T-helper 1 cell treated with Interleukin-12 subunit alpha and Interleukin-12 subunit beta and Interleukin-4 antibody, amounts not matched to agents 30 μg/mL and 1 μg/mL, for 36 hours (primary cell): ENCODE measurements around the gene ACTL7B.
"Not testable (repeated sequence)": the region's sequence is repeated elsewhere in the genome, so short reads cannot be mapped to it uniquely, and the experiment has no call there.

ENCODE experiments used
- H3K27ac Mint-ChIP-seq: one replicate; pipeline ENCODE4 v1.8.0; 2021; ENCODE audit warnings: mild to moderate bottlenecking, mixed read lengths
- H3K27me3 Mint-ChIP-seq: one replicate; pipeline ENCODE4 v1.8.0; 2021; ENCODE audit warnings: low read depth, mixed read lengths
- H3K36me3 Mint-ChIP-seq: one replicate; pipeline ENCODE4 v1.8.0; 2021; ENCODE audit warnings: low read depth, mixed read lengths
- H3K4me1 Mint-ChIP-seq: one replicate; pipeline ENCODE4 v1.8.0; 2021; ENCODE audit warnings: low read depth, mixed read lengths
- H3K4me3 Mint-ChIP-seq: one replicate; pipeline ENCODE4 v1.8.0; 2021; ENCODE audit warnings: mild to moderate bottlenecking, moderate library complexity, mixed read lengths
- H3K9me3 Mint-ChIP-seq: one replicate; pipeline ENCODE4 v1.8.0; 2021; ENCODE audit warnings: mixed read lengths

The ACTL7B gene

GRCh38 chr9:108842610-108843295 is 13.0 kb downstream of the ACTL7B start:
- peak overlapping the region; percentile 72 for H3K4me3 Mint-ChIP-seq
- no peaks in the 10 kb centered on the region for H3K9me3 Mint-ChIP-seq
- no peaks in the 10 kb centered on the region for H3K36me3 Mint-ChIP-seq
- H3K27ac Mint-ChIP-seq, result peak overlapping the region; percentile 41
- H3K27me3 Mint-ChIP-seq, result no peaks in the 10 kb centered on the region
- peaks cover 7% of the 10 kb centered on the region for H3K4me1 Mint-ChIP-seq

GRCh38 chr9:108839561-108839960 is 16.2 kb downstream of the ACTL7B start:
- not testable (repeated sequence) for H3K27ac Mint-ChIP-seq, H3K36me3 Mint-ChIP-seq, H3K27me3 Mint-ChIP-seq, H3K9me3 Mint-ChIP-seq, H3K4me3 Mint-ChIP-seq
- H3K4me1 Mint-ChIP-seq, result peaks cover 10% of the 10 kb centered on the region

- H3K4me1 Mint-ChIP-seq, result peaks cover 9% of the 10 kb centered on the region
- no peak overlapping the region for H3K27ac Mint-ChIP-seq
- no peaks in the 10 kb centered on the region for H3K36me3 Mint-ChIP-seq
- no peak overlapping the region for H3K4me3 Mint-ChIP-seq
- no peaks in the 10 kb centered on the region for H3K27me3 Mint-ChIP-seq
- no peaks in the 10 kb centered on the region for H3K9me3 Mint-ChIP-seq
Observed at GRCh38 chr9:108838017-108838416, 17.8 kb downstream of the ACTL7B start.

- Mint-ChIP-seq H3K4me1 (peaks cover 6% of the 10 kb centered on the region), H3K4me3 (no peak overlapping the region), H3K27me3 (no peaks in the 10 kb centered on the region), H3K27ac (no peak overlapping the region), H3K9me3 (no peaks in the 10 kb centered on the region), H3K36me3 (no peaks in the 10 kb centered on the region)
Observed at GRCh38 chr9:108837530-108837929, 18.3 kb downstream of the ACTL7B start.

GRCh38 chr9:108836781-108837180 is 19.0 kb downstream of the ACTL7B start:
- Mint-ChIP-seq H3K27ac (no peak overlapping the region), H3K36me3 (no peaks in the 10 kb centered on the region), H3K9me3 (no peaks in the 10 kb centered on the region), H3K4me1 (peaks cover 3% of the 10 kb centered on the region), H3K27me3 (no peaks in the 10 kb centered on the region), H3K4me3 (no peak overlapping the region)

- no peaks in the 10 kb centered on the region for H3K27me3 Mint-ChIP-seq
- H3K27ac Mint-ChIP-seq, result no peak overlapping the region
- peaks cover 3% of the 10 kb centered on the region for H3K4me1 Mint-ChIP-seq
- H3K4me3 Mint-ChIP-seq, result no peak overlapping the region
- no peaks in the 10 kb centered on the region for H3K9me3 Mint-ChIP-seq
- H3K36me3 Mint-ChIP-seq, result no peaks in the 10 kb centered on the region
Observed at GRCh38 chr9:108836319-108836718, 19.5 kb downstream of the ACTL7B start.

- peaks cover 3% of the 10 kb centered on the region for H3K4me1 Mint-ChIP-seq
- no peaks in the 10 kb centered on the region for H3K27me3 Mint-ChIP-seq
- H3K4me3 Mint-ChIP-seq, result no peak overlapping the region
- no peaks in the 10 kb centered on the region for H3K36me3 Mint-ChIP-seq
- H3K27ac Mint-ChIP-seq, result no peak overlapping the region
- no peaks in the 10 kb centered on the region for H3K9me3 Mint-ChIP-seq
Observed at GRCh38 chr9:108835831-108836230, 20.0 kb downstream of the ACTL7B start.

- peaks cover 8% of the 10 kb centered on the region for H3K4me1 Mint-ChIP-seq
- H3K27ac Mint-ChIP-seq, result no peak overlapping the region
Observed at GRCh38 chr9:108834959-108835665, 20.7 kb downstream of the ACTL7B start.

GRCh38 chr9:108832179-108832500 is 23.6 kb downstream of the ACTL7B start:
- H3K36me3 Mint-ChIP-seq, result no peaks in the 10 kb centered on the region
- peaks cover 8% of the 10 kb centered on the region for H3K4me1 Mint-ChIP-seq
- no peak overlapping the region for H3K27ac Mint-ChIP-seq
- H3K27me3 Mint-ChIP-seq, result no peaks in the 10 kb centered on the region
- H3K4me3 Mint-ChIP-seq, result no peak overlapping the region
- no peaks in the 10 kb centered on the region for H3K9me3 Mint-ChIP-seq

More at GRCh38 chr9:108834959-108835665, 20.7 kb downstream of the ACTL7B start:
- no peaks in the 10 kb centered on the region for H3K9me3 Mint-ChIP-seq
- no peak overlapping the region for H3K4me3 Mint-ChIP-seq
- no peaks in the 10 kb centered on the region for H3K27me3 Mint-ChIP-seq
- H3K36me3 Mint-ChIP-seq, result no peaks in the 10 kb centered on the region

GRCh38 chr9:108831496-108832178 is 24.1 kb downstream of the ACTL7B start:
- H3K4me3 Mint-ChIP-seq, result no peak overlapping the region
- H3K9me3 Mint-ChIP-seq, result no peaks in the 10 kb centered on the region
- H3K27ac Mint-ChIP-seq, result no peak overlapping the region

GRCh38 chr9:108830272-108830671 is 25.5 kb downstream of the ACTL7B start:
- Mint-ChIP-seq H3K27ac (no peak overlapping the region), H3K4me3 (no peak overlapping the region), H3K36me3 (no peaks in the 10 kb centered on the region), H3K4me1 (peaks cover 8% of the 10 kb centered on the region), H3K9me3 (no peaks in the 10 kb centered on the region), H3K27me3 (no peaks in the 10 kb centered on the region)

More at GRCh38 chr9:108831496-108832178, 24.1 kb downstream of the ACTL7B start:
- Mint-ChIP-seq H3K4me1 (peaks cover 8% of the 10 kb centered on the region), H3K36me3 (no peaks in the 10 kb centered on the region), H3K27me3 (no peaks in the 10 kb centered on the region)

GRCh38 chr9:108823829-108824228 is 32.0 kb downstream of the ACTL7B start:
- Mint-ChIP-seq H3K9me3 (peaks cover 7% of the 10 kb centered on the region), H3K27me3 (no peaks in the 10 kb centered on the region)

GRCh38 chr9:108816037-108816436 is 39.7 kb downstream of the ACTL7B start:
- Mint-ChIP-seq H3K9me3 (no peaks in the 10 kb centered on the region), H3K4me1 (no peaks in the 10 kb centered on the region)

More at GRCh38 chr9:108823829-108824228, 32.0 kb downstream of the ACTL7B start:
- no peaks in the 10 kb centered on the region for H3K4me1 Mint-ChIP-seq
- no peak overlapping the region for H3K27ac Mint-ChIP-seq
- no peaks in the 10 kb centered on the region for H3K36me3 Mint-ChIP-seq
- no peak overlapping the region for H3K4me3 Mint-ChIP-seq

GRCh38 chr9:108815156-108815555 is 40.6 kb downstream of the ACTL7B start:
- H3K27ac Mint-ChIP-seq, result no peak overlapping the region
- H3K4me1 Mint-ChIP-seq, result no peaks in the 10 kb centered on the region
- no peaks in the 10 kb centered on the region for H3K9me3 Mint-ChIP-seq
- no peaks in the 10 kb centered on the region for H3K36me3 Mint-ChIP-seq
- H3K27me3 Mint-ChIP-seq, result no peaks in the 10 kb centered on the region
- no peak overlapping the region for H3K4me3 Mint-ChIP-seq

More at GRCh38 chr9:108816037-108816436, 39.7 kb downstream of the ACTL7B start:
- no peak overlapping the region for H3K4me3 Mint-ChIP-seq
- no peaks in the 10 kb centered on the region for H3K36me3 Mint-ChIP-seq
- H3K27ac Mint-ChIP-seq, result no peak overlapping the region
- no peaks in the 10 kb centered on the region for H3K27me3 Mint-ChIP-seq
